Loucy (cell line): ENCODE data around the gene IWS1.

Experiments
- EZH2phosphoT487 ChIP-seq: fragments of 200-600 bp; IDR thresholded peaks from 2 replicates; pipeline ENCODE4 v1.6.1; 2018; ENCODE audit warnings: antibody characterized with exemption, mild to moderate bottlenecking, moderate library complexity, borderline replicate concordance
- TF ChIP-seq, protein P1 (sequence below): fragments of 200-600 bp; sonication (generic); conservative IDR thresholded peaks from 2 replicates; pipeline ENCODE4 v1.5.1; 2014; ENCODE audit warnings: mild to moderate bottlenecking, antibody characterized with exemption, low read length

DNA sequence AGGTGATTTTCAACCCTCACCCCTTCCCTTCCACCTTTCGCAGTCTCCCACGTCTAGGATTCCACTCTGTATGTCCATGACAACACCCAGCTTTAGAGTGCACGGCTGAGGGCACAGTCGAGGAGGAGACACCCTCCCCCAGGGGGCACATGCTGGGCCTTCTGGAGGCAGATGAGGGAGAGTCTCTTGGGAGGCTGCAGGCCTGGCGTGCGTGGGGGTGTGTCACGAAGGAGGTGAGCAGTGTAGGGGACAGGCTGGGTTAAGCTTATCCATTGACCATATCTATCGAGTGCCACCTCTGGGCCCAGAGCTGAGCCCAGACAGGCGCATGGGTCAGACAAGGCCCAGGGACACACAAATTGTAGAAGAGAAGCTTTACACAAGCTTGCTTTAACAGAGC, 89.2 kb downstream of the IWS1 start:
- TF ChIP-seq, protein P1, sequence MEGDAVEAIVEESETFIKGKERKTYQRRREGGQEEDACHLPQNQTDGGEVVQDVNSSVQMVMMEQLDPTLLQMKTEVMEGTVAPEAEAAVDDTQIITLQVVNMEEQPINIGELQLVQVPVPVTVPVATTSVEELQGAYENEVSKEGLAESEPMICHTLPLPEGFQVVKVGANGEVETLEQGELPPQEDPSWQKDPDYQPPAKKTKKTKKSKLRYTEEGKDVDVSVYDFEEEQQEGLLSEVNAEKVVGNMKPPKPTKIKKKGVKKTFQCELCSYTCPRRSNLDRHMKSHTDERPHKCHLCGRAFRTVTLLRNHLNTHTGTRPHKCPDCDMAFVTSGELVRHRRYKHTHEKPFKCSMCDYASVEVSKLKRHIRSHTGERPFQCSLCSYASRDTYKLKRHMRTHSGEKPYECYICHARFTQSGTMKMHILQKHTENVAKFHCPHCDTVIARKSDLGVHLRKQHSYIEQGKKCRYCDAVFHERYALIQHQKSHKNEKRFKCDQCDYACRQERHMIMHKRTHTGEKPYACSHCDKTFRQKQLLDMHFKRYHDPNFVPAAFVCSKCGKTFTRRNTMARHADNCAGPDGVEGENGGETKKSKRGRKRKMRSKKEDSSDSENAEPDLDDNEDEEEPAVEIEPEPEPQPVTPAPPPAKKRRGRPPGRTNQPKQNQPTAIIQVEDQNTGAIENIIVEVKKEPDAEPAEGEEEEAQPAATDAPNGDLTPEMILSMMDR: no peak
- TF ChIP-seq EZH2phosphoT487: no peak
